Stimulated activated CD8-positive, alpha-beta memory T cell treated with anti-CD3 and anti-CD28 coated beads, Interleukin-4, amount 100 ng/mL, for 48 hours (primary cell): Measurements from ENCODE around the gene LRPAP1.
"Not testable (repeated sequence)": the region's sequence is repeated elsewhere in the genome, so short reads cannot be mapped to it uniquely, and the experiment has no call there.

Experiments
- DNase-seq: peaks from one replicate; pipeline ENCODE4 v3.0.0-alpha.2; 2020

The LRPAP1 gene

GRCh38 chr4:3560465-3560864, 28.2 kb upstream of the LRPAP1 start:
- DNase-seq: not testable (repeated sequence)

GRCh38 chr4:3559381-3560290, 27.4 kb upstream of the LRPAP1 start:
- not testable (repeated sequence) for DNase-seq

- not testable (repeated sequence) for DNase-seq
Observed at GRCh38 chr4:3558514-3558836, 26.3 kb upstream of the LRPAP1 start.

- not testable (repeated sequence) for DNase-seq
Observed at GRCh38 chr4:3557676-3558513, 25.7 kb upstream of the LRPAP1 start.

- not testable (repeated sequence) for DNase-seq
Observed at GRCh38 chr4:3557088-3557492, 24.9 kb upstream of the LRPAP1 start.

- not testable (repeated sequence) for DNase-seq
Observed at GRCh38 chr4:3556244-3556867, 24.1 kb upstream of the LRPAP1 start.

GRCh38 chr4:3555459-3556070, 23.3 kb upstream of the LRPAP1 start:
- not testable (repeated sequence) for DNase-seq

GRCh38 chr4:3551366-3551765, 19.1 kb upstream of the LRPAP1 start:
- DNase-seq: not testable (repeated sequence)

GRCh38 chr4:3550792-3551325, 18.6 kb upstream of the LRPAP1 start:
- not testable (repeated sequence) for DNase-seq

- DNase-seq: not testable (repeated sequence)
Observed at GRCh38 chr4:3550041-3550440, 17.8 kb upstream of the LRPAP1 start.

GRCh38 chr4:3549694-3550001, 17.4 kb upstream of the LRPAP1 start:
- DNase-seq: not testable (repeated sequence)

- DNase-seq: not testable (repeated sequence)
Observed at GRCh38 chr4:3548991-3549693, 16.9 kb upstream of the LRPAP1 start.

GRCh38 chr4:3546721-3547120, 14.5 kb upstream of the LRPAP1 start:
- DNase-seq: not testable (repeated sequence)

GRCh38 chr4:3545351-3545750, 13.1 kb upstream of the LRPAP1 start:
- not testable (repeated sequence) for DNase-seq

GRCh38 chr4:3544259-3545025, 12.2 kb upstream of the LRPAP1 start:
- not testable (repeated sequence) for DNase-seq

GRCh38 chr4:3543415-3543814, 11.2 kb upstream of the LRPAP1 start:
- DNase-seq: not testable (repeated sequence)

GRCh38 chr4:3538906-3539305, 6.7 kb upstream of the LRPAP1 start:
- DNase-seq: not testable (repeated sequence)

GRCh38 chr4:3535812-3536211, 3.6 kb upstream of the LRPAP1 start:
- not testable (repeated sequence) for DNase-seq

- no peak for DNase-seq
Observed at GRCh38 chr4:3533423-3533820, 1.2 kb upstream of the LRPAP1 start.

GRCh38 chr4:3532751-3533422, 665 bp upstream of the LRPAP1 start:
- DNase-seq: no peak
